DND-41 (cell line): ENCODE measurements around the gene ATXN7L3B.

Source experiments
- CTCF ChIP-seq: IDR thresholded peaks from 2 replicates; pipeline ENCODE4 v1.5.1; 2012; ENCODE audit warnings: borderline replicate concordance, low read length, moderate library complexity, mild to moderate bottlenecking; ENCODE audit not compliant: poor library complexity, severe bottlenecking; ENCODE audit errors: extremely low read depth
- EZH2 ChIP-seq: IDR thresholded peaks from 3 replicates; pipeline ENCODE4 v1.6.1; 2012; ENCODE audit warnings: borderline replicate concordance, low read depth, mild to moderate bottlenecking, moderate library complexity, low read length, inconsistent platforms; ENCODE audit not compliant: severe bottlenecking

GRCh38 chr12:74491374-74491773, 46.3 kb upstream of the ATXN7L3B start:
- no peak for TF ChIP-seq CTCF
- no peak for TF ChIP-seq EZH2
